GM12872 (cell line): ENCODE data around the gene CPEB1.

Source experiments
- CTCF ChIP-seq: IDR thresholded peaks from 3 replicates; pipeline ENCODE4 v1.5.1; 2011; ENCODE audit warnings: low read depth, mild to moderate bottlenecking, low read length, moderate library complexity; ENCODE audit not compliant: insufficient read depth

CPEB1 gene

GRCh38 chr15:82530606-82531379 is 116.4 kb downstream of the CPEB1 start:
- peak; percentile 79; the same call in 2 of the 3 replicates for TF ChIP-seq CTCF

DNA sequence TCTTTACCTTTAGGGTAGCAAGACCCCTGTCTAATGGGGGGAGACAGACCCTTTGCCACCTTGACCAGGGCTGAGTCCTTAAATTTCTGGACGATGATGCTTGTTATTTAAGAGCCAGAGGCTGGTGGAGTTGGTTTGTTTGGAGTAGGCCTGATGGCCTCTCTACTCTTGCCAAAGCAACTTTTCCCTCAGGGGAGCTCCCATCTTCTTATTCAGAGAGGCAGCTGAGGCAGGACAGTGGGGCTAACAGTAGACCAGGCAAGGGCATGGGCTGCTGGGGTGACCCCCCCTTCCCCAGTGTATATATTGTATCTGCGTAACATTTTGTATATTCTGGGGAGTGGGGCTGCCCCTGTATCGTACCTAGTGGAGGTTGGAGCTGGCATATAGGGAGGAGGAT is 117.2 kb downstream of the CPEB1 start:
- 0 out of 3 replicates have a peak, but pooled peaks have one; percentile 10 for TF ChIP-seq CTCF

GRCh38 chr15:82502700-82503339 is 144.3 kb downstream of the CPEB1 start:
- 0 out of 3 replicates have a peak, but pooled peaks have one; percentile 13 for TF ChIP-seq CTCF
